HuH-7.5 (cell line): ENCODE data around the gene DPH5.

ENCODE experiments used
- DNase-seq: peaks from one replicate; pipeline ENCODE4 v3.0.0; 2011; ENCODE audit warnings: low spot score

The DPH5 gene

DNA sequence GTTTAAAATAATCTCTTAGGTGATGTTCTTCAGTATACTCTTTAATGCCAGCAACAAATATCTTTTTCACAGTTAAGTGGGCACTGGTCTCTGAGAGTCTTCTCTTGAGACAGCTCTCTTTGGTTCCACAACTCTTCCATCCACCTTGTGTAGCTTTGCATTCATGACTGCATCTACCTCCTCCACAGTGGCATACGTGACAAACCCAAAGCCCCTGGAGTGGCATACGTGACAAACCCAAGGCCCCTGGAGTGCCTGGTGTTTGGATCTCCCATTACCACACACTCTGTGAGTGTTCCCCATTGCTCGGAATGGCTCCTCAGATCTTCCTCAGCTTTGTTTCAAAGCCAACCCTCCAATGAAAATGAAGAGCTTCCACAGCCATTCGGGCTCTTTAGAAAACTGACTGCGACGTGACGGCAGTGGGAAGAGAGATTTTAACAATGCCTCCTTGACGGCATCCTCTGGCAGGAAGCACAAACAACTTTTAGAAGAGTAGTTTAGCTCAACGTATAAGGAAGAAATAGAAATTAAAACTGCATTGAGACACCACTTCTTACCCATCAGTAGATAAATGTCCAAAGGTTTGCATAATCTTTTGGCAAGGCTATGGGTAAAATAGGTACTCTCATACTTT, 83.9 kb downstream of the DPH5 start:
- no peak for DNase-seq

DNA sequence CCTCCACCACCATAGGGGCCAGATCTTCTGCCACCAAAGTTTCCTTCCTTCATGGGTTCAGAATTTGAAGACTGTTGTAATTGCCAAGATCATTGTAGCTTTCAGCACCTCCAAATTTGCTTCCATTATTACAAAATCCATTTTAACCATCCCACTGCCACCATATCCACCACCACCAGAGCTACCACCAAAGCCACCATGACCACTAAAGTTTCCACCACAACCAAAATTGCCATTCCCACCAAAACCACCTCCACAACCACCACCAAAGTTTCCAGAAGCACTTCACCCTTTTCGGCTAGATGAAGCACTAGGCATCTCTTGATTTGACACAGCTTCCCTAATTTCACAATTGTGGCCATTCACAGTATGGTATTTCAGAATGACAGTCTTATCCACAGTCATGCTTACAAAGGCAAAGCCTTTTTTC, 84.5 kb downstream of the DPH5 start:
- no peak for DNase-seq
